SK-N-SH treated with all-trans-retinoic acid at 6 μM for 48 hours (cell line): ENCODE measurements around the gene ITPR3.

Experiments
- ATAC-seq: fragments of 200-7000 bp; cut with Tn5 transposase; 3 replicates; pipeline ENCODE4 v1.9.1; 2020; ENCODE audit warnings: mild to moderate bottlenecking, moderate library complexity
- ARNTL ChIP-seq: fragments of 450-650 bp; formaldehyde crosslinking; IDR thresholded peaks from 2 replicates; pipeline ENCODE4 v1.5.0; 2020; ENCODE audit warnings: low read depth, mild to moderate bottlenecking, moderate library complexity, borderline replicate concordance
- BACH2 ChIP-seq: fragments of 250-450 bp; sonication (Bioruptor Pico); IDR thresholded peaks from 2 replicates; pipeline ENCODE4 v1.9.0; 2021; ENCODE audit warnings: mild to moderate bottlenecking, borderline replicate concordance
- CSDC2 ChIP-seq: fragments of 250-450 bp; sonication (Bioruptor Pico); IDR thresholded peaks from 2 replicates; pipeline ENCODE4 v1.5.0; 2020; ENCODE audit warnings: mild to moderate bottlenecking, moderate library complexity
- ESRRG ChIP-seq: fragments of 250-450 bp; sonication (Bioruptor Pico); IDR thresholded peaks from 2 replicates; pipeline ENCODE4 v1.6.1; 2021; ENCODE audit warnings: mild to moderate bottlenecking
- GLIS3 ChIP-seq: fragments of 250-450 bp; sonication (Bioruptor Pico); IDR thresholded peaks from 2 replicates; pipeline ENCODE4 v1.5.0; 2020; ENCODE audit warnings: mild to moderate bottlenecking, moderate library complexity
- ISL1 ChIP-seq: fragments of 250-450 bp; sonication (Bioruptor Pico); IDR thresholded peaks from 2 replicates; pipeline ENCODE4 v2.1.2; 2022; ENCODE audit warnings: mild to moderate bottlenecking, moderate library complexity
- OSR1 ChIP-seq: fragments of 250-450 bp; sonication (Bioruptor Pico); IDR thresholded peaks from 2 replicates; pipeline ENCODE4 v1.8.0; 2022; ENCODE audit warnings: moderate library complexity, mild to moderate bottlenecking, inconsistent platforms
- PPARA ChIP-seq: fragments of 250-450 bp; sonication (Bioruptor Pico); IDR thresholded peaks from 2 replicates; pipeline ENCODE4 v1.5.0; 2020; ENCODE audit warnings: mild to moderate bottlenecking, borderline replicate concordance
- RARB ChIP-seq: fragments of 250-450 bp; sonication (Bioruptor Pico); IDR thresholded peaks from 2 replicates; pipeline ENCODE4 v1.8.0; 2021; ENCODE audit warnings: mild to moderate bottlenecking, moderate library complexity
- SNAI2 ChIP-seq: fragments of 250-450 bp; sonication (Bioruptor Pico); IDR thresholded peaks from 2 replicates; pipeline ENCODE4 v1.5.0; 2020; ENCODE audit warnings: mild to moderate bottlenecking, moderate library complexity
- TCF4 ChIP-seq: fragments of 250-450 bp; sonication (Bioruptor Pico); IDR thresholded peaks from 2 replicates; pipeline ENCODE4 v1.8.0; 2021; ENCODE audit warnings: mild to moderate bottlenecking, moderate library complexity, borderline replicate concordance
- ZC3H10 ChIP-seq: fragments of 250-450 bp; sonication (Bioruptor Pico); IDR thresholded peaks from 2 replicates; pipeline ENCODE4 v1.5.1; 2021; ENCODE audit warnings: mild to moderate bottlenecking, moderate library complexity
- ZFP3 ChIP-seq: fragments of 250-450 bp; sonication (Bioruptor Pico); IDR thresholded peaks from 2 replicates; pipeline ENCODE4 v1.5.0; 2020; ENCODE audit warnings: mild to moderate bottlenecking, moderate library complexity
- ZFP30 ChIP-seq: fragments of 450-650 bp; formaldehyde crosslinking; IDR thresholded peaks from 2 replicates; pipeline ENCODE4 v1.5.0; 2022; ENCODE audit warnings: mild to moderate bottlenecking, moderate library complexity
- ZNF565 ChIP-seq: fragments of 450-650 bp; formaldehyde crosslinking; conservative IDR thresholded peaks from 2 replicates; pipeline ENCODE4 v1.5.0; 2020; ENCODE audit warnings: low read depth, mild to moderate bottlenecking, moderate library complexity
- ZNF70 ChIP-seq: fragments of 450-650 bp; formaldehyde crosslinking; IDR thresholded peaks from 2 replicates; pipeline ENCODE4 v1.5.0; 2020; ENCODE audit warnings: mild to moderate bottlenecking, moderate library complexity
- ZNF8 ChIP-seq: fragments of 450-650 bp; formaldehyde crosslinking; IDR thresholded peaks from 2 replicates; pipeline ENCODE4 v1.5.0; 2020; ENCODE audit warnings: mild to moderate bottlenecking, moderate library complexity
- TF ChIP-seq, protein P1 (sequence below): fragments of 250-450 bp; sonication (Bioruptor Pico); IDR thresholded peaks from 2 replicates; pipeline ENCODE4 v1.5.0; 2020; ENCODE audit warnings: mild to moderate bottlenecking, moderate library complexity
- TF ChIP-seq, protein P2 (sequence below): fragments of 250-450 bp; sonication (Bioruptor Pico); IDR thresholded peaks from 2 replicates; pipeline ENCODE4 v1.5.1; 2020; ENCODE audit warnings: low read depth, mild to moderate bottlenecking, moderate library complexity
- TF ChIP-seq, protein P3 (sequence below): fragments of 250-450 bp; sonication (Bioruptor Pico); IDR thresholded peaks from 2 replicates; pipeline ENCODE4 v1.5.1; 2021; ENCODE audit warnings: mild to moderate bottlenecking, moderate library complexity
- TF ChIP-seq, protein P4 (sequence below): fragments of 250-450 bp; sonication (Bioruptor Pico); IDR thresholded peaks from 2 replicates; pipeline ENCODE4 v1.8.0; 2021; ENCODE audit warnings: low read depth, mild to moderate bottlenecking, moderate library complexity, borderline replicate concordance

Gene ITPR3

DNA sequence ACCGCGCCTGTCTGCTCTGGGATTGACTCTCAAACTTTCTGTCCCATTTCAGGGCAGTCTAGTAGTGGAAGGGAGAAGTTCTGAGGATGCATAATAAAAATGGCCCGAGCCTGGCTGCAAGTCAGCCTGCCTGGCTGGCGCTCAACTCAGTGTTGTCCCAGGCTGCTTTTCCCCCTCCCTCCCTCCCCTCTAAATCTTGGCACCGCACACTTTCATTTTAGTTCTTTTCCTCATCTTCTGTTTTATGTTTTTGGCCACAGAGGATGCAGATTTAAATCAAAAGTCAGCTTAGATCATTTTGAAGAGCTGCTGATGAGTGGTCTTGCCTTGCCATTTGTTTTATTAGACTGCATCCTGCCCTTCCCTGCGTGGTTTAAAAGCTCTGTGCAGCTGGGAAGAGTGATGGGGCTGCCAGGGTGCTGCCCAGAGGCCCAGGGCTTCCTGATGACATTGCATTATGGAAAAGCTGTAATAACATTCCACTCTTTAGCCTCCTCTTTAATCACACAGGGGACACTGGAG, 96.9 kb downstream of the ITPR3 start:
- peak; percentile 82 for ATAC-seq
- TF ChIP-seq PPARA (CRISPR knock-in tag) (no peak), ZC3H10 (no peak), RARB (CRISPR knock-in tag) (no peak), ISL1 (no peak), TCF4 (no peak), GLIS3 (no peak), CSDC2 (CRISPR knock-in tag) (no peak), SNAI2 (CRISPR knock-in tag) (no peak), ZFP30 (CRISPR knock-in tag) (no peak), ARNTL (CRISPR knock-in tag) (no peak)
- TF ChIP-seq, protein P1, sequence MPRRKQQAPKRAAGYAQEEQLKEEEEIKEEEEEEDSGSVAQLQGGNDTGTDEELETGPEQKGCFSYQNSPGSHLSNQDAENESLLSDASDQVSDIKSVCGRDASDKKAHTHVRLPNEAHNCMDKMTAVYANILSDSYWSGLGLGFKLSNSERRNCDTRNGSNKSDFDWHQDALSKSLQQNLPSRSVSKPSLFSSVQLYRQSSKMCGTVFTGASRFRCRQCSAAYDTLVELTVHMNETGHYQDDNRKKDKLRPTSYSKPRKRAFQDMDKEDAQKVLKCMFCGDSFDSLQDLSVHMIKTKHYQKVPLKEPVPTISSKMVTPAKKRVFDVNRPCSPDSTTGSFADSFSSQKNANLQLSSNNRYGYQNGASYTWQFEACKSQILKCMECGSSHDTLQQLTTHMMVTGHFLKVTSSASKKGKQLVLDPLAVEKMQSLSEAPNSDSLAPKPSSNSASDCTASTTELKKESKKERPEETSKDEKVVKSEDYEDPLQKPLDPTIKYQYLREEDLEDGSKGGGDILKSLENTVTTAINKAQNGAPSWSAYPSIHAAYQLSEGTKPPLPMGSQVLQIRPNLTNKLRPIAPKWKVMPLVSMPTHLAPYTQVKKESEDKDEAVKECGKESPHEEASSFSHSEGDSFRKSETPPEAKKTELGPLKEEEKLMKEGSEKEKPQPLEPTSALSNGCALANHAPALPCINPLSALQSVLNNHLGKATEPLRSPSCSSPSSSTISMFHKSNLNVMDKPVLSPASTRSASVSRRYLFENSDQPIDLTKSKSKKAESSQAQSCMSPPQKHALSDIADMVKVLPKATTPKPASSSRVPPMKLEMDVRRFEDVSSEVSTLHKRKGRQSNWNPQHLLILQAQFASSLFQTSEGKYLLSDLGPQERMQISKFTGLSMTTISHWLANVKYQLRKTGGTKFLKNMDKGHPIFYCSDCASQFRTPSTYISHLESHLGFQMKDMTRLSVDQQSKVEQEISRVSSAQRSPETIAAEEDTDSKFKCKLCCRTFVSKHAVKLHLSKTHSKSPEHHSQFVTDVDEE = no peak
- TF ChIP-seq, protein P2, sequence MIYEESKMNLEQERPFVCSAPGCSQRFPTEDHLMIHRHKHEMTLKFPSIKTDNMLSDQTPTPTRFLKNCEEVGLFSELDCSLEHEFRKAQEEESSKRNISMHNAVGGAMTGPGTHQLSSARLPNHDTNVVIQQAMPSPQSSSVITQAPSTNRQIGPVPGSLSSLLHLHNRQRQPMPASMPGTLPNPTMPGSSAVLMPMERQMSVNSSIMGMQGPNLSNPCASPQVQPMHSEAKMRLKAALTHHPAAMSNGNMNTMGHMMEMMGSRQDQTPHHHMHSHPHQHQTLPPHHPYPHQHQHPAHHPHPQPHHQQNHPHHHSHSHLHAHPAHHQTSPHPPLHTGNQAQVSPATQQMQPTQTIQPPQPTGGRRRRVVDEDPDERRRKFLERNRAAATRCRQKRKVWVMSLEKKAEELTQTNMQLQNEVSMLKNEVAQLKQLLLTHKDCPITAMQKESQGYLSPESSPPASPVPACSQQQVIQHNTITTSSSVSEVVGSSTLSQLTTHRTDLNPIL = no peak
- TF ChIP-seq, protein P3, sequence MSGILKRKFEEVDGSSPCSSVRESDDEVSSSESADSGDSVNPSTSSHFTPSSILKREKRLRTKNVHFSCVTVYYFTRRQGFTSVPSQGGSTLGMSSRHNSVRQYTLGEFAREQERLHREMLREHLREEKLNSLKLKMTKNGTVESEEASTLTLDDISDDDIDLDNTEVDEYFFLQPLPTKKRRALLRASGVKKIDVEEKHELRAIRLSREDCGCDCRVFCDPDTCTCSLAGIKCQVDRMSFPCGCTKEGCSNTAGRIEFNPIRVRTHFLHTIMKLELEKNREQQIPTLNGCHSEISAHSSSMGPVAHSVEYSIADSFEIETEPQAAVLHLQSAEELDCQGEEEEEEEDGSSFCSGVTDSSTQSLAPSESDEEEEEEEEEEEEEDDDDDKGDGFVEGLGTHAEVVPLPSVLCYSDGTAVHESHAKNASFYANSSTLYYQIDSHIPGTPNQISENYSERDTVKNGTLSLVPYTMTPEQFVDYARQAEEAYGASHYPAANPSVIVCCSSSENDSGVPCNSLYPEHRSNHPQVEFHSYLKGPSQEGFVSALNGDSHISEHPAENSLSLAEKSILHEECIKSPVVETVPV (CRISPR knock-in tag) = no peak

DNA sequence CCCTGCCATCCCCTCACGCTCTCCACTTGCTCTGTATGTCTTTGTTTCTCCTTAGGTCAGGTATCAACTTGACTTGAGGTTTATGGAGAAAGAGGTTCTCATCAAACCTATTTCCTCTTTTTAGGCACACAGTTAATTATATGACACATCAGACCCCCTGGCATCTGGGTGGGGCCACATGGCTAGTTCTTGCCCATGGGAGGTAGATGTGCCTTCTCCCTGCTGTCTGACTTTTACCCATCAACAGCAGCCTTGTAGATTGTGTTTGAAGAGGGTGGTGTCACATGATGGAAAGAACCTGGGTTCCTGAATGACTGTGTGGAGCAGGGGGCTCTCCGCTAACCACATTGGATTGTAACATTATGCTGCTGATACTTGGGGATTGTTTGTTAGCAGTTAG, 97.6 kb downstream of the ITPR3 start:
- TF ChIP-seq ZNF565 (CRISPR knock-in tag) (no peak), ZNF70 (CRISPR knock-in tag) (no peak), ZFP3 (CRISPR knock-in tag) (no peak), CSDC2 (CRISPR knock-in tag) (no peak), PPARA (CRISPR knock-in tag) (no peak), OSR1 (CRISPR knock-in tag) (no peak), GLIS3 (no peak), RARB (CRISPR knock-in tag) (no peak), ESRRG (no peak), BACH2 (CRISPR knock-in tag) (no peak), TCF4 (no peak), ZC3H10 (no peak), ZNF8 (CRISPR knock-in tag) (no peak)
- TF ChIP-seq, protein P4, sequence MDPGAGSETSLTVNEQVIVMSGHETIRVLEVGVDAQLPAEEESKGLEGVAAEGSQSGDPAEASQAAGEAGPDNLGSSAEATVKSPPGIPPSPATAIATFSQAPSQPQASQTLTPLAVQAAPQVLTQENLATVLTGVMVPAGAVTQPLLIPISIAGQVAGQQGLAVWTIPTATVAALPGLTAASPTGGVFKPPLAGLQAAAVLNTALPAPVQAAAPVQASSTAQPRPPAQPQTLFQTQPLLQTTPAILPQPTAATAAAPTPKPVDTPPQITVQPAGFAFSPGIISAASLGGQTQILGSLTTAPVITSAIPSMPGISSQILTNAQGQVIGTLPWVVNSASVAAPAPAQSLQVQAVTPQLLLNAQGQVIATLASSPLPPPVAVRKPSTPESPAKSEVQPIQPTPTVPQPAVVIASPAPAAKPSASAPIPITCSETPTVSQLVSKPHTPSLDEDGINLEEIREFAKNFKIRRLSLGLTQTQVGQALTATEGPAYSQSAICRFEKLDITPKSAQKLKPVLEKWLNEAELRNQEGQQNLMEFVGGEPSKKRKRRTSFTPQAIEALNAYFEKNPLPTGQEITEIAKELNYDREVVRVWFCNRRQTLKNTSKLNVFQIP (CRISPR knock-in tag) = no peak
- TF ChIP-seq, protein P1 = no peak
- TF ChIP-seq, protein P2 = no peak
- ATAC-seq = no peak
